Measurements from ENCODE around the gene EYA2. TPM values are rescaled to one million over a fixed set of nuclear protein-coding genes. Genes with fewer than 3 reads are reported as not detected.

The EYA2 gene
- total RNA-seq, 2 experiments from 2014 or later = not detected

- DNase-seq = no peak
- TF ChIP-seq, protein P1, sequence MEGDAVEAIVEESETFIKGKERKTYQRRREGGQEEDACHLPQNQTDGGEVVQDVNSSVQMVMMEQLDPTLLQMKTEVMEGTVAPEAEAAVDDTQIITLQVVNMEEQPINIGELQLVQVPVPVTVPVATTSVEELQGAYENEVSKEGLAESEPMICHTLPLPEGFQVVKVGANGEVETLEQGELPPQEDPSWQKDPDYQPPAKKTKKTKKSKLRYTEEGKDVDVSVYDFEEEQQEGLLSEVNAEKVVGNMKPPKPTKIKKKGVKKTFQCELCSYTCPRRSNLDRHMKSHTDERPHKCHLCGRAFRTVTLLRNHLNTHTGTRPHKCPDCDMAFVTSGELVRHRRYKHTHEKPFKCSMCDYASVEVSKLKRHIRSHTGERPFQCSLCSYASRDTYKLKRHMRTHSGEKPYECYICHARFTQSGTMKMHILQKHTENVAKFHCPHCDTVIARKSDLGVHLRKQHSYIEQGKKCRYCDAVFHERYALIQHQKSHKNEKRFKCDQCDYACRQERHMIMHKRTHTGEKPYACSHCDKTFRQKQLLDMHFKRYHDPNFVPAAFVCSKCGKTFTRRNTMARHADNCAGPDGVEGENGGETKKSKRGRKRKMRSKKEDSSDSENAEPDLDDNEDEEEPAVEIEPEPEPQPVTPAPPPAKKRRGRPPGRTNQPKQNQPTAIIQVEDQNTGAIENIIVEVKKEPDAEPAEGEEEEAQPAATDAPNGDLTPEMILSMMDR (IDR thresholded peaks at IDR 0.05) = no peak
- intact Hi-C loops (cut with micrococcal nuclease) = no loop called here
- Mint-ChIP-seq H3K4me3 (no peak overlapping the region), H3K27me3 (peaks cover 12% of the 10 kb centered on the region), H3K27ac (no peak overlapping the region), H3K4me1 (ENCODE audit: low read depth) (no peaks in the 10 kb centered on the region), H3K36me3 (ENCODE audit: low read depth) (no peaks in the 10 kb centered on the region), H3K9me3 (no peaks in the 10 kb centered on the region)
- CTCF ChIA-PET = no interaction called here
- POLR2A ChIA-PET = interaction anchor here (1.3 kb wide), 1 partner anchor 10 kb away, joined by 3 read pairs; no protein-coding TSS in a partner anchor
- no peak for ATAC-seq
Observed at GRCh38 chr20:47118641-47119040, 224.0 kb downstream of the EYA2 start.

GRCh38 chr20:47120346-47120936 lies 225.8 kb downstream of the EYA2 start:
- ATAC-seq = no peak
- H3K9me3 Mint-ChIP-seq = no peaks in the 10 kb centered on the region
- H3K27me3 Mint-ChIP-seq = peaks cover 18% of the 10 kb centered on the region
- no peaks in the 10 kb centered on the region for H3K4me1 Mint-ChIP-seq (ENCODE audit: low read depth)
- DNase-seq = no peak
- TF ChIP-seq, protein P1 (IDR thresholded peaks at IDR 0.05) = no peak
- no peak overlapping the region for H3K27ac Mint-ChIP-seq
- ChIA-PET POLR2A (no interaction called here), CTCF (no interaction called here)
- H3K4me3 Mint-ChIP-seq = no peak overlapping the region
- intact Hi-C loops (cut with micrococcal nuclease) = no loop called here
- no peaks in the 10 kb centered on the region for H3K36me3 Mint-ChIP-seq (ENCODE audit: low read depth)

DNA sequence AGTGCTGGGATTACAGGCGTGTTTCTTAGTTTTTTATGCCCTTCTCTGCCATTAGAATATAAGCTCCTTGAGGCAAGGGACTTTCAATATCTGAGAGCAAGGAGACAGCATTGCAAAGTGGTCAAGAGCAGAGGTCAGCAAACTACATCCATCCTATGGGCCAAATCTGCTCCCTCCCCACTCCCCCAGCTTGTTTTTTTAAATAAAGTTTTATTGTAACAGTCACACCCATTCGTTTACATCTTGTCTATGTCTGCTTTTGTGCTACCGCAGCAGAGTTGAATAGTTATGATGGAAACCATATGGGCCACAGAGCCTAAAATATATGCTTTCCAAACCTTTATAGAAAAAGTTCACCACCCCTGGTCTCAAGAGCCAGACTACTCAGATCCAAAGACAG lies 227.9 kb downstream of the EYA2 start:
- Mint-ChIP-seq H3K4me1 (ENCODE audit: low read depth) (no peaks in the 10 kb centered on the region), H3K27ac (no peak overlapping the region), H3K9me3 (no peaks in the 10 kb centered on the region), H3K36me3 (ENCODE audit: low read depth) (no peaks in the 10 kb centered on the region), H3K27me3 (peaks cover 24% of the 10 kb centered on the region), H3K4me3 (no peak overlapping the region)
- intact Hi-C loops (cut with micrococcal nuclease) = no loop called here
- no peak for ATAC-seq
- DNase-seq = no peak
- CTCF ChIA-PET = interaction anchor here (0.7 kb wide), 1 partner anchor 368 kb away, joined by 3 read pairs; no protein-coding TSS in a partner anchor
- POLR2A ChIA-PET = no interaction called here
- TF ChIP-seq, protein P1 (IDR thresholded peaks at IDR 0.05) = no peak

- CTCF ChIA-PET = no interaction called here
- ATAC-seq (no peak), DNase-seq (no peak)
- peaks cover 25% of the 10 kb centered on the region for H3K27me3 Mint-ChIP-seq
- no peaks in the 10 kb centered on the region for H3K9me3 Mint-ChIP-seq
- H3K4me3 Mint-ChIP-seq = no peak overlapping the region
- no peaks in the 10 kb centered on the region for H3K36me3 Mint-ChIP-seq (ENCODE audit: low read depth)
- intact Hi-C loops (cut with micrococcal nuclease) = no loop called here
- H3K4me1 Mint-ChIP-seq (ENCODE audit: low read depth) = no peaks in the 10 kb centered on the region
- TF ChIP-seq, protein P1 (IDR thresholded peaks at IDR 0.05) = no peak
- no peak overlapping the region for H3K27ac Mint-ChIP-seq
- POLR2A ChIA-PET = no interaction called here
Observed at GRCh38 chr20:47124181-47124717, 229.6 kb downstream of the EYA2 start.

DNA sequence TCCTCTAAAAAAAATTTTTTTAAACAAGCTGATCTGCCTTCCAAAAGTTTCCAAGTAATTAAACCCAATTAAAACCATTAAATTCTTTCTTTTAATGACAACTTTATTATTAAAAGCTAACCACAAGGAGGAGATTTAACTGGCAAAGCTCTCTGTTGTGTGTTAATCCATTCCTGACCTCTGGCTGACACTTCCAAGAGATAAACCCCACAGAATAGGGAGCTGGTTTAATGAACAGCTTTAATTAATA lies 230.8 kb downstream of the EYA2 start:
- H3K36me3 Mint-ChIP-seq (ENCODE audit: low read depth) = no peaks in the 10 kb centered on the region
- no peaks in the 10 kb centered on the region for H3K4me1 Mint-ChIP-seq (ENCODE audit: low read depth)
- peaks cover 22% of the 10 kb centered on the region for H3K27me3 Mint-ChIP-seq
- DNase-seq (no peak), ATAC-seq (no peak)
- H3K4me3 Mint-ChIP-seq = no peak overlapping the region
- H3K9me3 Mint-ChIP-seq = no peaks in the 10 kb centered on the region
- TF ChIP-seq, protein P1 (IDR thresholded peaks at IDR 0.05) = no peak
- ChIA-PET POLR2A (no interaction called here), CTCF (no interaction called here)
- no peak overlapping the region for H3K27ac Mint-ChIP-seq
- intact Hi-C loops (cut with micrococcal nuclease) = no loop called here
